ENCODE measurements around the gene NOTCH1. TPM values are rescaled to one million over a fixed set of nuclear protein-coding genes. Genes with fewer than 3 reads are reported as not detected.

NOTCH1 gene
- total RNA-seq, 1 experiment from 2014 or later, result 37.2 TPM

- H3K36me3 ChIP-seq (ENCODE audit: insufficient read depth, low read length, poor library complexity, severe bottlenecking), result peaks cover 43% of the 10 kb centered on the region
- no peak overlapping the region for H3K4me3 ChIP-seq (ENCODE audit: low read depth, low read length, poor library complexity, severe bottlenecking)
- no peak for TF ChIP-seq EZH2 (IDR thresholded peaks at IDR 0.05; ENCODE audit: borderline replicate concordance, low read depth, low read length, poor library complexity, severe bottlenecking)
- no peak for TF ChIP-seq CTCF (conservative IDR thresholded peaks at IDR 0.05; ENCODE audit: low read depth, low read length)
- intact Hi-C loops (cut with micrococcal nuclease; ENCODE audit: unreplicated experiment), result no loop called here
- no peak for DNase-seq (ENCODE audit: low spot score)
- H3K27me3 ChIP-seq (replicated peaks; ENCODE audit: insufficient read depth, low read depth, low read length, poor library complexity), result no peaks in the 10 kb centered on the region
- no TSS peak for BruUV-seq (replicated peaks)
- H3K9me3 ChIP-seq (ENCODE audit: low read depth, low read length, poor library complexity, severe bottlenecking), result no peaks in the 10 kb centered on the region
- H3K27ac ChIP-seq (ENCODE audit: low read depth, low read length, poor library complexity, severe bottlenecking), result no peak overlapping the region
- H3K4me1 ChIP-seq (ENCODE audit: insufficient read depth, low read length, poor library complexity, severe bottlenecking), result no peaks in the 10 kb centered on the region
- POLR2A ChIA-PET (ENCODE audit: low non-redundant PET), result no interaction called here
- CTCF ChIA-PET, result no interaction called here
Observed at GRCh38 chr9:136513191-136513590, 32.7 kb downstream of the NOTCH1 start.

GRCh38 chr9:136512651-136513071 lies 33.2 kb downstream of the NOTCH1 start:
- H3K27me3 ChIP-seq (replicated peaks; ENCODE audit: insufficient read depth, low read depth, low read length, poor library complexity), result no peaks in the 10 kb centered on the region
- BruUV-seq (replicated peaks), result no TSS peak
- DNase-seq (ENCODE audit: low spot score), result no peak
- POLR2A ChIA-PET (ENCODE audit: low non-redundant PET), result no interaction called here
- H3K4me3 ChIP-seq (ENCODE audit: low read depth, low read length, poor library complexity, severe bottlenecking), result no peak overlapping the region
- no peak for TF ChIP-seq CTCF (conservative IDR thresholded peaks at IDR 0.05; ENCODE audit: low read depth, low read length)
- no peak for TF ChIP-seq EZH2 (IDR thresholded peaks at IDR 0.05; ENCODE audit: borderline replicate concordance, low read depth, low read length, poor library complexity, severe bottlenecking)
- CTCF ChIA-PET, result no interaction called here
- H3K9me3 ChIP-seq (ENCODE audit: low read depth, low read length, poor library complexity, severe bottlenecking), result no peaks in the 10 kb centered on the region
- no peak overlapping the region for H3K27ac ChIP-seq (ENCODE audit: low read depth, low read length, poor library complexity, severe bottlenecking)
- intact Hi-C loops (cut with micrococcal nuclease; ENCODE audit: unreplicated experiment), result no loop called here
- peaks cover 45% of the 10 kb centered on the region for H3K36me3 ChIP-seq (ENCODE audit: insufficient read depth, low read length, poor library complexity, severe bottlenecking)
- no peaks in the 10 kb centered on the region for H3K4me1 ChIP-seq (ENCODE audit: insufficient read depth, low read length, poor library complexity, severe bottlenecking)

- intact Hi-C loops (cut with micrococcal nuclease; ENCODE audit: unreplicated experiment), result no loop called here
- no TSS peak for BruUV-seq (replicated peaks)
- H3K27ac ChIP-seq (ENCODE audit: low read depth, low read length, poor library complexity, severe bottlenecking), result no peak overlapping the region
Observed at GRCh38 chr9:136511670-136512592, 33.9 kb downstream of the NOTCH1 start.

More at GRCh38 chr9:136511670-136512592, 33.9 kb downstream of the NOTCH1 start:
- no peak for DNase-seq (ENCODE audit: low spot score)
- H3K4me3 ChIP-seq (ENCODE audit: low read depth, low read length, poor library complexity, severe bottlenecking), result no peak overlapping the region
- POLR2A ChIA-PET (ENCODE audit: low non-redundant PET), result no interaction called here
- TF ChIP-seq CTCF (conservative IDR thresholded peaks at IDR 0.05; ENCODE audit: low read depth, low read length) (no peak), EZH2 (IDR thresholded peaks at IDR 0.05; ENCODE audit: borderline replicate concordance, low read depth, low read length, poor library complexity, severe bottlenecking) (no peak)
- peaks cover 49% of the 10 kb centered on the region for H3K36me3 ChIP-seq (ENCODE audit: insufficient read depth, low read length, poor library complexity, severe bottlenecking)
- no peaks in the 10 kb centered on the region for H3K27me3 ChIP-seq (replicated peaks; ENCODE audit: insufficient read depth, low read depth, low read length, poor library complexity)
- no peaks in the 10 kb centered on the region for H3K9me3 ChIP-seq (ENCODE audit: low read depth, low read length, poor library complexity, severe bottlenecking)
- CTCF ChIA-PET, result no interaction called here
- no peaks in the 10 kb centered on the region for H3K4me1 ChIP-seq (ENCODE audit: insufficient read depth, low read length, poor library complexity, severe bottlenecking)

Measured in A673 (cell line).